Measurements from ENCODE around the gene DDX49. TPM values are rescaled to one million over a fixed set of nuclear protein-coding genes. Genes with fewer than 3 reads are reported as not detected.

The DDX49 gene
- total RNA-seq, 1 experiment from 2014 or later = 120 TPM

DNA sequence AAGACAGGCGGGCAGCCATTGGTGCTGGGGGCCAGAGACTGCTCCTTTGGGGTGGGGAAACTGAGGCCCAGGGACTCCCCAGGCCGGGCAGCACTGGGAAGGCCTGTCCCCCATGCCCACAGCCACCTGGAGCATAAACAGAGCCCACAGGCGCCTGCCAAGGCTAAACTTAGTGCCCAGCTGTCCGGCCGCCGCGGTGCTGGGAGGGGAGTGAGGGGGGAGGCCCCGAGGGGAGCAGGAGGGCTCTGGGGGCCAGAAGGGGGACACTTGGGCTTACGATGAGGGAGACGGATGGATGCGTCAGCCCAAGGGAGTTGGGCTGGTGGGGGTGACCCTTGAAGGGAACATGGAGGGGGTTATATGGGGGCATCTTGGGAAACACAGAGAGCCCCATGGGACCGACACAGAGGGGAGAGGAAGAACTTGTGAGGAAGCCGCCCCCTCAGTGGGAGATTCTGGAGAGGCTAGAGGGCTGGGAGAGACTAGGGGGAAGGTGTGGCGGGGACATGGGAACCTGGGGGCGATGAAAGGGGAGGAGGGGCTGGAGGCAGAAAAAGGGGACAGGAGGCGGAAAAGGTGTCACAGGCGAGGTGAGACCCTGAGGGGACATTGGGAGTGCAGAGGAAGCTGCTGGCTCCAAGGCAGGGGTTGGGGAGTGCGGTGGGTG lies 25.8 kb upstream of the DDX49 start:
- Histone ChIP-seq H3K4me3 (ENCODE audit: low read length) (no peak overlapping the region), H4K20me1 (ENCODE audit: low read length) (no peaks in the 10 kb centered on the region), H2AFZ (ENCODE audit: low read length) (no peak overlapping the region), H3K9me3 (ENCODE audit: low read length) (no peaks in the 10 kb centered on the region), H3K9me2 (replicated peaks; ENCODE audit: low read length) (no peaks in the 10 kb centered on the region), H3K9ac (ENCODE audit: low read length) (no peak overlapping the region), H3K27ac (ENCODE audit: low read length) (no peak overlapping the region), H3K4me2 (ENCODE audit: low read length) (no peak overlapping the region), H3K4me1 (ENCODE audit: insufficient read depth, low read length) (no peaks in the 10 kb centered on the region), H3K79me2 (ENCODE audit: low read length) (no peaks in the 10 kb centered on the region), H3K36me3 (ENCODE audit: low read depth, low read length) (no peaks in the 10 kb centered on the region), H3K27me3 (ENCODE audit: low read length) (peaks cover 14% of the 10 kb centered on the region; the same call in 1 of the 2 replicates), H3F3A (ENCODE audit: low read length, unreplicated experiment) (no peaks in the 10 kb centered on the region)
- no peak for DNase-seq
- intact Hi-C loops (cut with micrococcal nuclease) = no loop called here
- ChIA-PET POLR2A (ENCODE audit: unreplicated experiment) (no interaction called here), CTCF (no interaction called here)
- TF ChIP-seq EZH2 (IDR thresholded peaks at IDR 0.05; ENCODE audit: low read length, unreplicated experiment) (no peak), EZH2phosphoT487 (IDR thresholded peaks at IDR 0.05; ENCODE audit: borderline replicate concordance, low read length) (no peak)
- TF ChIP-seq, protein P1, sequence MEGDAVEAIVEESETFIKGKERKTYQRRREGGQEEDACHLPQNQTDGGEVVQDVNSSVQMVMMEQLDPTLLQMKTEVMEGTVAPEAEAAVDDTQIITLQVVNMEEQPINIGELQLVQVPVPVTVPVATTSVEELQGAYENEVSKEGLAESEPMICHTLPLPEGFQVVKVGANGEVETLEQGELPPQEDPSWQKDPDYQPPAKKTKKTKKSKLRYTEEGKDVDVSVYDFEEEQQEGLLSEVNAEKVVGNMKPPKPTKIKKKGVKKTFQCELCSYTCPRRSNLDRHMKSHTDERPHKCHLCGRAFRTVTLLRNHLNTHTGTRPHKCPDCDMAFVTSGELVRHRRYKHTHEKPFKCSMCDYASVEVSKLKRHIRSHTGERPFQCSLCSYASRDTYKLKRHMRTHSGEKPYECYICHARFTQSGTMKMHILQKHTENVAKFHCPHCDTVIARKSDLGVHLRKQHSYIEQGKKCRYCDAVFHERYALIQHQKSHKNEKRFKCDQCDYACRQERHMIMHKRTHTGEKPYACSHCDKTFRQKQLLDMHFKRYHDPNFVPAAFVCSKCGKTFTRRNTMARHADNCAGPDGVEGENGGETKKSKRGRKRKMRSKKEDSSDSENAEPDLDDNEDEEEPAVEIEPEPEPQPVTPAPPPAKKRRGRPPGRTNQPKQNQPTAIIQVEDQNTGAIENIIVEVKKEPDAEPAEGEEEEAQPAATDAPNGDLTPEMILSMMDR (conservative IDR thresholded peaks at IDR 0.05; ENCODE audit: low read depth, low read length) = no peak
- BruUV-seq (replicated peaks) = no TSS peak
- ATAC-seq = no peak

DNA sequence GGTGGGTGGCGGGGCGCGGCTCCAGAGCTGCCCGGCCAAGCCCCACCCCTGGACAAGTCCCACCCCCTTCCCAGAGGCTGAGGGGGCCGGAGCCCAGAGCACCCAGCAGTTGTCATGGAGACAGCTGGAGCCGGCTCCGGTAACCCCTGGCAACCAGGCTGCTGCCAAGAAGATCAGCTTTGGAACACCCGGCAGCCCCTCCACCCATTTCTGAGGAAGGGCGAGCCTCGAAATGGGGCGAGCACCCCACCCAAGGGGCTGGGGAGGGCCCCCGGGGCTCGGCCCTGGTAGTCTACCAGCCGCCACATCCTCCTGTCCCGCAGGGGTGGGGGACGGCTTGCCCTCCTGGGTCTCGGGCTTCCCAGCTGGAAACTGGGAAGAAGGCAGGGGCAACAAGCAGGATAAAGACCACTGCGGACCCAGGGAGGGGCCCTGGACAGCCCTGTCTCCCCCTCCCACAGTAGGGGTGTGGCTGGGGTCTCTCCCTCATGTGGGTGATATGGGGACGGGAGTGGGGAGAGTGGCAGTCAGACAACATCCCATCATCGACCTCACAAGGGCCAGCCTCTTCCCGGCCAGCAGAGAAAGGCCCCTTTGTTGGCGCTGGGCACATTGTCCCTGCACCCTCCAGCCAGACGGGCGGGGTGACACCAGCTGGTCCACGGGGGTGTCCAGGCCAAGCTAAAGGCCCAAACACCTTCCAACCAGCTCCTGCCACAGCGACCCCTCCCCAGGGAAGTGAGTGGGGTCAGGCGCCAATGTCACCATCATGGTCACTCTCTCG lies 25.1 kb upstream of the DDX49 start:
- TF ChIP-seq EZH2 (IDR thresholded peaks at IDR 0.05; ENCODE audit: low read length, unreplicated experiment) (no peak), EZH2phosphoT487 (IDR thresholded peaks at IDR 0.05; ENCODE audit: borderline replicate concordance, low read length) (no peak)
- TF ChIP-seq, protein P1 (conservative IDR thresholded peaks at IDR 0.05; ENCODE audit: low read depth, low read length) = no peak
- H3K27ac ChIP-seq (ENCODE audit: low read length) = no peak overlapping the region
- ATAC-seq (no peak), DNase-seq (no peak)
- no peaks in the 10 kb centered on the region for H3K79me2 ChIP-seq (ENCODE audit: low read length)
- BruUV-seq (replicated peaks) = no TSS peak
- no peaks in the 10 kb centered on the region for H3F3A ChIP-seq (ENCODE audit: low read length, unreplicated experiment)
- H3K4me1 ChIP-seq (ENCODE audit: insufficient read depth, low read length) = no peaks in the 10 kb centered on the region
- H3K9me3 ChIP-seq (ENCODE audit: low read length) = no peaks in the 10 kb centered on the region
- intact Hi-C loops (cut with micrococcal nuclease) = no loop called here
- no peak overlapping the region for H3K9ac ChIP-seq (ENCODE audit: low read length)
- H3K4me3 ChIP-seq (ENCODE audit: low read length) = peak overlapping the region; percentile 60; the same call in 1 of the 2 replicates
- ChIA-PET CTCF (no interaction called here), POLR2A (ENCODE audit: unreplicated experiment) (no interaction called here)
- H4K20me1 ChIP-seq (ENCODE audit: low read length) = no peaks in the 10 kb centered on the region
- H2AFZ ChIP-seq (ENCODE audit: low read length) = peak overlapping the region; percentile 67; the same call in 1 of the 2 replicates
- no peaks in the 10 kb centered on the region for H3K9me2 ChIP-seq (replicated peaks; ENCODE audit: low read length)
- no peaks in the 10 kb centered on the region for H3K36me3 ChIP-seq (ENCODE audit: low read depth, low read length)
- H3K27me3 ChIP-seq (ENCODE audit: low read length) = peaks cover 14% of the 10 kb centered on the region; the same call in 1 of the 2 replicates
- H3K4me2 ChIP-seq (ENCODE audit: low read length) = peak overlapping the region; percentile 79
